ENCODE measurements around the gene CAMK1G.
A peak's percentile ranks its signal among the peaks of the same experiment; 100 is the strongest.

CAMK1G gene

GRCh38 chr1:209625791-209626285, 42.3 kb downstream of the CAMK1G start:
- H3K27ac ChIP-seq = no peak overlapping the region
- TF ChIP-seq CTCF (IDR thresholded peaks at IDR 0.05) (no peak), ZFX (IDR thresholded peaks at IDR 0.05; ENCODE audit: borderline replicate concordance) (no peak)

GRCh38 chr1:209626346-209627026, 43.0 kb downstream of the CAMK1G start:
- TF ChIP-seq ZFX (IDR thresholded peaks at IDR 0.05; ENCODE audit: borderline replicate concordance) (no peak), CTCF (IDR thresholded peaks at IDR 0.05) (no peak)
- no peak overlapping the region for H3K27ac ChIP-seq

GRCh38 chr1:209627027-209627731, 43.7 kb downstream of the CAMK1G start:
- TF ChIP-seq ZFX (IDR thresholded peaks at IDR 0.05; ENCODE audit: borderline replicate concordance) = no peak
- no peak for TF ChIP-seq CTCF (IDR thresholded peaks at IDR 0.05)

GRCh38 chr1:209627732-209628196, 44.2 kb downstream of the CAMK1G start:
- TF ChIP-seq CTCF (IDR thresholded peaks at IDR 0.05) (peak; percentile 99), ZFX (IDR thresholded peaks at IDR 0.05; ENCODE audit: borderline replicate concordance) (no peak)

More at GRCh38 chr1:209627027-209627731, 43.7 kb downstream of the CAMK1G start:
- no peak overlapping the region for H3K27ac ChIP-seq

GRCh38 chr1:209628618-209629299, 45.2 kb downstream of the CAMK1G start:
- no peak overlapping the region for H3K27ac ChIP-seq
- TF ChIP-seq ZFX (IDR thresholded peaks at IDR 0.05; ENCODE audit: borderline replicate concordance) (no peak), CTCF (IDR thresholded peaks at IDR 0.05) (no peak)

More at GRCh38 chr1:209627732-209628196, 44.2 kb downstream of the CAMK1G start:
- no peak overlapping the region for H3K27ac ChIP-seq

- TF ChIP-seq CTCF (IDR thresholded peaks at IDR 0.05) (no peak), ZFX (IDR thresholded peaks at IDR 0.05; ENCODE audit: borderline replicate concordance) (no peak)
- no peak overlapping the region for H3K27ac ChIP-seq
Observed at GRCh38 chr1:209629621-209630382, 46.3 kb downstream of the CAMK1G start.
